H1 (cell line): Measurements from ENCODE around the gene DYNC1I1.

Source experiments
- BACH1 ChIP-seq: IDR thresholded peaks from 2 replicates; pipeline ENCODE4 v1.6.1; 2012; ENCODE audit warnings: low read length, improper control_type of control experiment
- CBX8 ChIP-seq: fragments of 300-800, 300-1000 bp; sonication (generic); IDR thresholded peaks from 2 replicates; pipeline ENCODE4 v1.7.1; 2016; ENCODE audit warnings: low read depth, low read length, borderline replicate concordance
- CEBPB ChIP-seq: IDR thresholded peaks from 2 replicates; pipeline ENCODE4 v1.6.1; 2012; ENCODE audit warnings: low read depth, low read length
- CHD2 ChIP-seq: IDR thresholded peaks from 2 replicates; pipeline ENCODE4 v1.6.1; 2012; ENCODE audit warnings: low read length, improper control_type of control experiment
- EGR1 ChIP-seq: IDR thresholded peaks from 2 replicates; pipeline ENCODE4 v1.6.1; 2011; ENCODE audit warnings: low read depth, low read length, borderline replicate concordance
- KDM5A ChIP-seq: fragments of 200-600 bp; IDR thresholded peaks from 2 replicates; pipeline ENCODE4 v1.7.1; 2012; ENCODE audit warnings: mild to moderate bottlenecking, low read length, inconsistent platforms, mixed read lengths
- MAFK ChIP-seq: IDR thresholded peaks from 2 replicates; pipeline ENCODE4 v1.6.1; 2012; ENCODE audit warnings: low read depth, mild to moderate bottlenecking, improper control_type of control experiment, low read length
- POLR2A ChIP-seq, 2 experiments: IDR thresholded peaks; 1 replicate in 1 of 2; 2 replicates in 1 of 2; pipeline ENCODE4 v1.6.1; 2011; ENCODE audit warnings: low read depth in 2 of 2, low read length in 2 of 2, mild to moderate bottlenecking in 2 of 2; ENCODE audit errors: control extremely low read depth in 1 of 2
- SIN3A ChIP-seq, 2 experiments: IDR thresholded peaks in 1 of 2; conservative IDR thresholded peaks in 1 of 2; 2 replicates each; pipeline ENCODE4 v1.6.1; 2011 to 2012; ENCODE audit warnings: low read length in 2 of 2, improper control_type of control experiment in 1 of 2, low read depth in 1 of 2, mild to moderate bottlenecking in 1 of 2
- SIRT6 ChIP-seq: IDR thresholded peaks from one replicate; pipeline ENCODE4 v1.7.1; 2012; ENCODE audit warnings: low read length, inconsistent platforms
- SRF ChIP-seq: IDR thresholded peaks from 2 replicates; pipeline ENCODE4 v1.6.1; 2011; ENCODE audit warnings: mild to moderate bottlenecking, low read depth, low read length, moderate library complexity
- TAF1 ChIP-seq: IDR thresholded peaks from 2 replicates; pipeline ENCODE4 v1.6.1; 2011; ENCODE audit warnings: mild to moderate bottlenecking, low read depth, low read length
- YY1 ChIP-seq: IDR thresholded peaks from 2 replicates; pipeline ENCODE4 v1.6.1; 2011; ENCODE audit warnings: low read depth, mild to moderate bottlenecking, low read length
- TF ChIP-seq, protein P1 (sequence below), 3 experiments: IDR thresholded peaks; 1 replicate in 2 of 3; 2 replicates in 1 of 3; pipeline versions ENCODE4 v1.5.1 to v1.6.1; 2011; ENCODE audit warnings: low read length in 3 of 3, mild to moderate bottlenecking in 3 of 3, inconsistent platforms in 2 of 3, low read depth in 1 of 3, moderate library complexity in 1 of 3; ENCODE audit not compliant: insufficient read depth in 1 of 3; ENCODE audit errors: control extremely low read depth in 1 of 3

DNA sequence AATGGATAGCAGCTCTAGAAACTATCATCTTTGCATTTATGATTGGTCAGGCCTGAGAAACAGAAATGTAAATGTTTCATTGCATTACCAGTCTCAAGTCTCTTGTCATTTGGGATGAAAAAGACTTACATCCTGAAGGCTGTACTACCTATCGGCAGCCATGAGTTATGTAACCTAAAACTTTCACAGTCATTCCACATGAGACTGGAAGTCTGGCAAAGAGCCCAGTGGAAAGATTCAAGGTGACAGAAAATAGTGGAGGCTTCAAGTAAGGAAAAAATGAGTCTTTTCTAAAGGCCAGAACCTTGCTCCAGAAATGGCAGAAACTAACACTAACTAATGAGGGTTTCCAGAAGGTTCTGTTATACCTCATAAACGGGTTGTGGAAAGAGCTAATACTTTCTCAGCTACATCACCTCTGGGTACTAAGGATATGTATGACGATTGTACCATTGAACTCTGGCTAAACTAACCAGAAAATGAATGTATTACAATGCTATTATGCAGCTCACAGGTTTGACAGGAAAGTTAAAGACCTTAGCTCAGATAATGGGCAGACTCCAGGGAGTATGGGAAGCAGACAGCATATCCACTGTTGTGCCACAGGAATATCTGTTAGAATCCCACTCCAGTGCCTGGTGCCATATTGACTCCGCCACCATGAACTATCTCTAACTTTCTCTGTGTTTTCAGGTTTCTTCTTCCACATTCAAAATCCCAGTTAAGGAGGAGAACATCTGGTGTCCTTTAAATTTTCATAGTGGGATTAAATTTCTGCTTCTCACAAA lies 41.7 kb upstream of the DYNC1I1 start:
- TF ChIP-seq MAFK, result no peak
- TF ChIP-seq SIN3A (conservative IDR thresholded peaks at IDR 0.05 in 1 of 2, IDR thresholded peaks at IDR 0.05 in 1 of 2; ENCODE audit: low read depth in 1 of 2, low read length in 2 of 2), result no peak
- TF ChIP-seq SRF, result no peak
- TF ChIP-seq YY1, result no peak
- TF ChIP-seq KDM5A, result no peak
- no peak for TF ChIP-seq CHD2
- no peak for TF ChIP-seq TAF1
- TF ChIP-seq CEBPB, result no peak
- TF ChIP-seq CBX8, result no peak
- TF ChIP-seq POLR2A (IDR thresholded peaks at IDR 0.05; ENCODE audit: control extremely low read depth in 1 of 2, low read depth in 2 of 2, low read length in 2 of 2), result no peak
- no peak for TF ChIP-seq SIRT6
- TF ChIP-seq EGR1, result no peak
- TF ChIP-seq BACH1, result no peak
- TF ChIP-seq, protein P1, sequence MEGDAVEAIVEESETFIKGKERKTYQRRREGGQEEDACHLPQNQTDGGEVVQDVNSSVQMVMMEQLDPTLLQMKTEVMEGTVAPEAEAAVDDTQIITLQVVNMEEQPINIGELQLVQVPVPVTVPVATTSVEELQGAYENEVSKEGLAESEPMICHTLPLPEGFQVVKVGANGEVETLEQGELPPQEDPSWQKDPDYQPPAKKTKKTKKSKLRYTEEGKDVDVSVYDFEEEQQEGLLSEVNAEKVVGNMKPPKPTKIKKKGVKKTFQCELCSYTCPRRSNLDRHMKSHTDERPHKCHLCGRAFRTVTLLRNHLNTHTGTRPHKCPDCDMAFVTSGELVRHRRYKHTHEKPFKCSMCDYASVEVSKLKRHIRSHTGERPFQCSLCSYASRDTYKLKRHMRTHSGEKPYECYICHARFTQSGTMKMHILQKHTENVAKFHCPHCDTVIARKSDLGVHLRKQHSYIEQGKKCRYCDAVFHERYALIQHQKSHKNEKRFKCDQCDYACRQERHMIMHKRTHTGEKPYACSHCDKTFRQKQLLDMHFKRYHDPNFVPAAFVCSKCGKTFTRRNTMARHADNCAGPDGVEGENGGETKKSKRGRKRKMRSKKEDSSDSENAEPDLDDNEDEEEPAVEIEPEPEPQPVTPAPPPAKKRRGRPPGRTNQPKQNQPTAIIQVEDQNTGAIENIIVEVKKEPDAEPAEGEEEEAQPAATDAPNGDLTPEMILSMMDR (IDR thresholded peaks at IDR 0.05; ENCODE audit: control extremely low read depth in 1 of 3, insufficient read depth in 1 of 3, low read depth in 1 of 3, low read length in 3 of 3), result no peak
